T-helper 9 cell (primary cell): ENCODE results near the gene ZNF358.

Experiments
- DNase-seq: peaks from one replicate; pipeline ENCODE4 v3.0.0-alpha.2; 2020

Gene ZNF358

GRCh38 chr19:7562646-7563393 lies 46.9 kb downstream of the ZNF358 start:
- DNase-seq = no peak

- no peak for DNase-seq
These were observed 49.0 kb downstream of the ZNF358 start for GRCh38 chr19:7564866-7565265.

- no peak for DNase-seq
These were observed 49.4 kb downstream of the ZNF358 start for GRCh38 chr19:7565332-7565731.
